PFSK-1 (cell line): Measurements from ENCODE around the gene DHX15.

Experiments
- FOXP2 ChIP-seq: optimal IDR thresholded peaks from 2 replicates; pipeline ENCODE3; 2011; ENCODE audit warnings: borderline replicate concordance, control low read depth, inconsistent platforms; ENCODE audit not compliant: insufficient read depth; ENCODE audit errors: extremely low read length, extremely low read depth
- POLR2AphosphoS5 ChIP-seq: IDR thresholded peaks from 2 replicates; pipeline ENCODE4 v1.6.1; 2012; ENCODE audit warnings: low read depth, mild to moderate bottlenecking, control low read depth, low read length, moderate library complexity
- SIN3A ChIP-seq: IDR thresholded peaks from 2 replicates; pipeline ENCODE4 v1.6.1; 2012; ENCODE audit warnings: mild to moderate bottlenecking, low read length, moderate library complexity, borderline replicate concordance; ENCODE audit not compliant: insufficient read depth
- TAF1 ChIP-seq: IDR thresholded peaks from 2 replicates; pipeline ENCODE4 v1.6.1; 2012; ENCODE audit warnings: low read length, control low read depth, borderline replicate concordance; ENCODE audit not compliant: insufficient read depth
- TF ChIP-seq, protein P1 (sequence below), 2 experiments: IDR thresholded peaks; 2 replicates each; pipeline versions ENCODE4 v1.6.1 to v1.8.0; 2011 to 2012; ENCODE audit warnings: low read depth in 2 of 2, low read length in 2 of 2, control low read depth in 1 of 2, inconsistent platforms in 1 of 2, mild to moderate bottlenecking in 1 of 2, moderate library complexity in 1 of 2; ENCODE audit not compliant: insufficient read depth in 1 of 2

DNA sequence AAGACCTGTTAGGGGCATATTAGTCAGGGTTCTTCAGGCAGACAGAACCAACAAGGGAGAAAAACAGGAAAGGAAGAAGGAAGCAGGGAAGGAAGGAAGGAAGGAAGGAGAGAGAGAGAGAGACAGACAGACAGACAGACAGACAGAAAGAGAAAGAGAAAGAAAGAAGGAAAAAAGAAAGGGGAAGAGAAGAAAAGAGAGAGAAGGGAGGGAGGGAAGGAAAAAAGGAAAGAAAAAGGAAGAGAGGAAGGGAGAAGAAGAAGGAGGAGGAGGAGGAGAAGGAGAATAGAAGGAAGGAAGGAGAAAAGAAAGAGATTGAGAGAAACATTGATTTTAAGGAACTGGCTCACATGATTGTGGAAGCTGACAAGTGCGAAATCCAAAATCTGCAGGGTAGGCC is 89.0 kb downstream of the DHX15 start:
- no peak for TF ChIP-seq TAF1
- TF ChIP-seq, protein P1, sequence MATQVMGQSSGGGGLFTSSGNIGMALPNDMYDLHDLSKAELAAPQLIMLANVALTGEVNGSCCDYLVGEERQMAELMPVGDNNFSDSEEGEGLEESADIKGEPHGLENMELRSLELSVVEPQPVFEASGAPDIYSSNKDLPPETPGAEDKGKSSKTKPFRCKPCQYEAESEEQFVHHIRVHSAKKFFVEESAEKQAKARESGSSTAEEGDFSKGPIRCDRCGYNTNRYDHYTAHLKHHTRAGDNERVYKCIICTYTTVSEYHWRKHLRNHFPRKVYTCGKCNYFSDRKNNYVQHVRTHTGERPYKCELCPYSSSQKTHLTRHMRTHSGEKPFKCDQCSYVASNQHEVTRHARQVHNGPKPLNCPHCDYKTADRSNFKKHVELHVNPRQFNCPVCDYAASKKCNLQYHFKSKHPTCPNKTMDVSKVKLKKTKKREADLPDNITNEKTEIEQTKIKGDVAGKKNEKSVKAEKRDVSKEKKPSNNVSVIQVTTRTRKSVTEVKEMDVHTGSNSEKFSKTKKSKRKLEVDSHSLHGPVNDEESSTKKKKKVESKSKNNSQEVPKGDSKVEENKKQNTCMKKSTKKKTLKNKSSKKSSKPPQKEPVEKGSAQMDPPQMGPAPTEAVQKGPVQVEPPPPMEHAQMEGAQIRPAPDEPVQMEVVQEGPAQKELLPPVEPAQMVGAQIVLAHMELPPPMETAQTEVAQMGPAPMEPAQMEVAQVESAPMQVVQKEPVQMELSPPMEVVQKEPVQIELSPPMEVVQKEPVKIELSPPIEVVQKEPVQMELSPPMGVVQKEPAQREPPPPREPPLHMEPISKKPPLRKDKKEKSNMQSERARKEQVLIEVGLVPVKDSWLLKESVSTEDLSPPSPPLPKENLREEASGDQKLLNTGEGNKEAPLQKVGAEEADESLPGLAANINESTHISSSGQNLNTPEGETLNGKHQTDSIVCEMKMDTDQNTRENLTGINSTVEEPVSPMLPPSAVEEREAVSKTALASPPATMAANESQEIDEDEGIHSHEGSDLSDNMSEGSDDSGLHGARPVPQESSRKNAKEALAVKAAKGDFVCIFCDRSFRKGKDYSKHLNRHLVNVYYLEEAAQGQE (IDR thresholded peaks at IDR 0.05; ENCODE audit: insufficient read depth in 1 of 2, low read depth in 2 of 2, low read length in 2 of 2) = no peak
- TF ChIP-seq POLR2AphosphoS5 = no peak
- no peak for TF ChIP-seq SIN3A
- TF ChIP-seq FOXP2 = no peak
